Right ventricle myocardium inferior (tissue), 1 donor: Measurements from ENCODE around the gene SLC9A3. TPM values are rescaled to one million over a fixed set of nuclear protein-coding genes. Genes with fewer than 3 reads are reported as not detected.
"Not testable (repeated sequence)": the region's sequence is repeated elsewhere in the genome, so short reads cannot be mapped to it uniquely, and the experiment has no call there.

Source experiments
- ATAC-seq: fragments of 200-7000 bp; cut with Tn5 transposase; one replicate; pipeline ENCODE4 v1.9.1; 2020; ENCODE audit warnings: mild to moderate bottlenecking, moderate library complexity
- DNase-seq: peaks from one replicate; pipeline ENCODE4 v3.0.0; 2021; ENCODE audit errors: missing footprints
- intact Hi-C: fragments of 100-400 bp; cut with DNase I; formaldehyde crosslinking; loops from one replicate; pipeline ENCODE4 v1.11.0; 2022
- total RNA-seq: library from RNA; stranded (reverse); fragmentation: NEBNext Ultra II Directional; extraction: Animal tissue kit (Norgen Biotek cat#: 25700); gene quantifications from one replicate; pipeline ENCODE4 v1.2.1, GENCODE V29; 2021
- donor health status: DM: no; HTN: yes; CAD: no; lungs with severe emphysema.

Gene SLC9A3
- total RNA-seq, 1 donor from 2014 or later, result 1.1 TPM

- intact Hi-C loops, result no loop called here
- no peak for ATAC-seq
- no peak for DNase-seq
Observed at GRCh38 chr5:485113-485945, 38.9 kb downstream of the SLC9A3 start.

DNA sequence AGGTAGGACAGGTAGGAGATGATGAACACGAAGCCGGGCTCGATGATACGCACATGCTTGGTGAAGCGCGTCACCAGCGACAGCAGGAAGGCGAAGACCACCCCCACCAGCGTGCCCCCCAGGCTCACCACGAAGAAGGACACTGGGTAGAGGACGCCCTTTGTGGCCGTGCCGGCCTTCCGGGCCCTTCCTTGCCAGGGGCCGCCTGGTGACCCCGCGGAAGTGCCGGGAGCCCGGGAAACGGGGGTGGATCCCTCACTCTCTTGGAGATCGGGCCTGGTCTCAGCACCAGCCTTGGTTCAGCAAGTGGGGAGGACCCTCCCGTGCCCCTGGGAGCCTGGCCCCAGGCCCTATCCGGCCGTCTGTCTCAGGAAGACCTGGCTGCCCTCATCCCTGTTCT, 39.7 kb downstream of the SLC9A3 start:
- ATAC-seq, result no peak
- intact Hi-C loops, result no loop called here
- DNase-seq, result no peak

GRCh38 chr5:483434-484140, 40.7 kb downstream of the SLC9A3 start:
- no peak for ATAC-seq
- intact Hi-C loops, result no loop called here

GRCh38 chr5:483011-483410, 41.2 kb downstream of the SLC9A3 start:
- intact Hi-C loops, result no loop called here
- ATAC-seq (no peak), DNase-seq (no peak)

More at GRCh38 chr5:483434-484140, 40.7 kb downstream of the SLC9A3 start:
- DNase-seq, result no peak

GRCh38 chr5:482506-482905, 41.7 kb downstream of the SLC9A3 start:
- intact Hi-C loops, result no loop called here
- DNase-seq (no peak), ATAC-seq (no peak)

DNA sequence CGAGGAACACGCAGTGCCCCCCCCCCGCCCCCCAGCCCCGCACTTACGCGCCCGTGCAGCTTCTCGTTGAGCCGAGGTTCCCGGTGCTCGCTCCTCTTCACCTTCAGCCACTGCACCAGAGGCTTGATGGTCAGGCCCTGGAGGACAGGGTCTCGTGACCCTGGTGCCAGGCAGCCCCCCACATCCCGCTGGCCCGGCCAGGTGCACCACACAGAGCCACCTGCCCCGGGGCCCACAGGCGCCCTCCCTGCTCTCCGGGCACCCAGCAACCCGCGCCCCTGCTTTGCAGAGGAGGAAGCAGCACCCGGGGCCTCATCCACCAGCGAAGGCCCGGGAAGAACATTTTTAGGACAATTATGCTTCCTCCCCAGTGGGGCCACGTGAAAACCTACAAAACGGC, 42.2 kb downstream of the SLC9A3 start:
- intact Hi-C loops, result no loop called here
- DNase-seq, result no peak
- ATAC-seq, result no peak

DNA sequence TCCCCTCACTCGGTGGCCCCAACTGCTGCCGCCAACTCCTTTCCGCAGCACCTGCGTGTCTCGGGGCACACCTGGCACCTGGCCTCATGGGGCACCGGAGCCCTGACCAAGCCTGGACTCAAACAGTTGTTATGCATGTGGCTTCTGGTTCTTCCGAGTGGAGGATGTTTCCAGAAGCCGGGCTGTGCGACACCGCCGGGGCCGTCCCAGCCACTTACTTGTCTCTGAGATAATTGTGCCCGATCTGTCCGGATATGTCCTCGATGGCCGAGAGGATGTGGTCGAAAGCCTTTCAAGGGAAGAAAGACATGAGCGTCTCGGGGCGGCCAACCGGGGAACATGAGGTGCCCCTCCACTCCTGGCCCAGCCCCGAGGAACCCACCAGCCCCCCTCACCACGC, 42.9 kb downstream of the SLC9A3 start:
- intact Hi-C loops, result no loop called here
- DNase-seq (no peak), ATAC-seq (no peak)

- no peak for DNase-seq
- ATAC-seq, result no peak
- intact Hi-C loops, result no loop called here
Observed at GRCh38 chr5:479566-480319, 44.5 kb downstream of the SLC9A3 start.

DNA sequence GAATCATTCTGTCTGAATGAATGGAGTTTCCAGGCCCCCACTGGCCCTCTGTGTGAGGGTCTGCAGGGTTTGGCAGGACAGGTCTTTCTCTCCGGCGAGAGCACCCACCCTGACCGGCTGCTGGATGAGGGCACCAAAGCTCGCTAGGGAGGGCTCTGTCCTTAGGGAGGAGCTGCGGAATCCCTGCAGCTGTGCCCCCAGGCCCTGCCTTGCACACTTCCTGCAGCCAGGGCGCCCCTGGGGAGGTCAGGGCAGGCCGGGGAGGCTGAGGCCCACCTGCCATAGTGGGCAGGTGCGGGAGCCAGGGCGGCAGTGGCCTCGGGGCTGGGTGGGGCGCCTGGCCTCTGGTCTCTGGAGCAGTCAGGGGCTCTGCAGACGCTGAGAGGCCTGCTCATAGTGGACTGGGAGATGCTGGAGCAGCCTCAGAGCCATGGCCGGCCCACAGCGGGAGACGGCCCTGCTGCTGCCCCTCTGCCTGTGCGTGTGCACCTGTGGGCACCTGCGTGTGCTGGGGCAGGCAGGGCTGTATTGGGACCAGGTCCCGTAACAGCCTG, 45.2 kb downstream of the SLC9A3 start:
- no peak for DNase-seq
- intact Hi-C loops, result no loop called here
- no peak for ATAC-seq

DNA sequence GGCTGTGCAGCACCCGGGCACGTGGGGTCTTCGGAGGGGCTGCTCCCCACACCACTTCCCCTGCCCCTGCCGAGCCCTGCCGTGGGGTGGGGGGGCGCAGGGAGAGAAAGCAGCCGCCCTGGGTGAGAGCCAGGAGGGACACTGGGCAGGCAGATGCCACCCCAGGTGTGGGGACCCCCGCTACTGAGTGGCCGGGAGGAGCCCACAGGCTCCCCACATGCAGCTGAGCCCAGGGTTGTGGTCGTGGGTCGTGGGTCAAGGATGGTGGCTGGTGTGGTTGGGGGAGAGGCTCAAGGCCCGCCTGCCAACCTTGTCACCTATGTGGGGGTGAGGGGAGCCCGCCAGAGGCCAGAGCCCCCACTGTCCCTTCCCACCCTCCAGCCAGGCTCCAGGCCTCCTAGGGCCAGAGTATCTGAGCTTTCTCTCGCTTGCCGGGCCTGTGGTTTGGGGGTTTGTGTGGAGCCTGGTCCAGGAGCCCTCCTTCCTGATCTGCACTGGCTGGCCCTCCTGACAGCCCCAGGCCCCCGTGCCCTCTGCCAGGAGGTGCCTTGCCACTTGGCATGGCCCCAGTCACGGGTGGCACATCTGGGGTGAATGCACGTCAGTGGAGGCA, 45.8 kb downstream of the SLC9A3 start:
- ATAC-seq (no peak), DNase-seq (no peak)

GRCh38 chr5:477871-478270, 46.4 kb downstream of the SLC9A3 start:
- intact Hi-C loops, result no loop called here
- ATAC-seq, result no peak
- DNase-seq, result no peak

More for the DNA sequence above, 45.8 kb downstream of the SLC9A3 start:
- intact Hi-C loops, result no loop called here

GRCh38 chr5:477247-477646, 47.0 kb downstream of the SLC9A3 start:
- intact Hi-C loops, result no loop called here
- ATAC-seq, result no peak
- DNase-seq, result peak; percentile 44

GRCh38 chr5:476814-477175, 47.5 kb downstream of the SLC9A3 start:
- peak; percentile 61 for DNase-seq
- no peak for ATAC-seq
- intact Hi-C loops, result no loop called here

GRCh38 chr5:476102-476813, 48.0 kb downstream of the SLC9A3 start:
- intact Hi-C loops, result no loop called here
- peak; percentile 68 for DNase-seq
- ATAC-seq, result no peak

DNA sequence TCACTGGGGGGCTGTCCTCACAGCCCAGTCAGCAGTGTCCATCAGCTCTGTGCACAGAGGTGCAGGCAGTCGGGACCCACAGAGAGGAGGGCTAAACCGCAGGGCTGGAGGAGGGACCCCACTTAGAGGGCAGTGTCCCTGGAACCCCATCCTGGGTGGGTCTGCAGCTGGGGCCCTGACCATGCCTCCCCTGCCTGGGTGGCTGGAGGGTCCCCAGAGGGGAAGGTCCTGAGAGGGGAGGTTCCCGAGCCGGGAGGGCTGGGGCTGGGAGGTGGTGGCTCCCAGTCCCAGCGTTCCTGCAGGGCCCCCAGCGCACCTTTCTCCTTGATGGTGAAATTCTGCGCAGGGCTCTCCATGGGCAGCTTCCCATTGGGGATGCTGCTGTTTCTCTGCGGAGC, 48.5 kb downstream of the SLC9A3 start:
- DNase-seq (no peak), ATAC-seq (no peak)
- intact Hi-C loops, result no loop called here

DNA sequence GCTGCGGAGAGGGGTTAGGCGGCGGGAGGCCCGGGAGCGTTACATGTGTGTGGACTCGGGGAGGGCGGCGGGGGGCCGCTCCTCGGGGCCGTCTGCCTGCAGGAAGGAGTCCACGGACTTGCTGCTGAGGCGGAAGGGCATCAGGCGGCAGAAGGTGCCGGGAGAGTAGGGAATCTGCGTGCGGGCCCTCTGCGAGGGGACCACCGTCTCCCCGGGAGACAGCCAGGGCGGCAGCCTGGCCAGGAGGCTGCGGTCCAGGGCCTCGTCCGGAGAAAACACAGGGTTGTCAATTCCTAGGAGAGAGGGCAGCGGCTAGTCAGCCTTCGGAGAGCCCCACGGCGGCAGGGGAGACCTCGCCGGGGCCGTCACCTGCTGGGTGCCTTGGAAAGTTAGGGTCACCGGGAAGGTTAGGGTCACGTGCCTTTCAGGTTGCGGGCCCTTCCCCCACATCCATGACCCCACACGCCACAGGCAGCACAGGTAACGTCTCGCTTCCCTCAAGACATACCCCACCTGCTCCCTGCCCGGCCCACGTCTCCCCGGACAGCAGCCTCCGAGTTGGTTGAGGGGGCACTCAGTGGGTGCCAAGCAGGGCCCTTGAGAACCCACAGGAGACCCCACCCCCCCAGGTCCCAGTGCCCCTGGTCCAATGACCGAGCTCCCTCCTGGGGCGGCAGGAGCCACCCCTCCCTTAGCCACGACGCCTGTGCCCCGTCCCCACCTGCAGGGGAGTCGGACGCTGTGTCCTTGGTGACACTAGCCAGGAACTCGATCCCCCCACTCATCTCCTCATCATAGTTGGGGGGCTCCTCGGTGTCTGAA, 49.2 kb downstream of the SLC9A3 start:
- DNase-seq, result peak; percentile 63
- ATAC-seq, result no peak
- intact Hi-C loops, result loop anchor here (5.0 kb wide), 2 partner anchors 258 to 417 kb away; partner anchors contain the start of genes BRD9, CCDC127, SDHA and TRIP13

DNA sequence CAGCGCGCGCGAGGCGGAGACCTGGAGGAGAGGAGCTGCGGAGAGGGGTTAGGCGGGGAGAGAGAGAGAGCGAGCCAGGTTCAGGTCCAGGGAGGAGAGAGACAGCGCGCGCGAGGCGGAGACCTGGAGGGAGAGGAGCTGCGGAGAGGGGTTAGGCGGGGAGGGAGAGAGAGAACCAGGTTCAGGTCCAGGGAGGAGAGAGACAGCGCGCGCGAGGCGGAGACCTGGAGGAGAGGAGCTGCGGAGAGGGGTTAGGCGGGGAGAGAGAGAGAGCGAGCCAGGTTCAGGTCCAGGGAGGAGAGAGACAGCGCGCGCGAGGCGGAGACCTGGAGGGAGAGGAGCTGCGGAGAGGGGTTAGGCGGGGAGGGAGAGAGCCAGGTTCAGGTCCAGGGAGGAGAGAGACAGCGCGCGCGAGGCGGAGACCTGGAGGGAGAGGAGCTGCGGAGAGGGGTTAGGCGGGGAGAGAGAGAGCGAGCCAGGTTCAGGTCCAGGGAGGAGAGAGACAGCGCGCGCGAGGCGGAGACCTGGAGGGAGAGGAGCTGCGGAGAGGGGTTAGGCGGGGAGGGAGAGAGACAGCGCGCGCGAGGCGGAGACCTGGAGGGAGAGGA, 49.9 kb downstream of the SLC9A3 start:
- not testable (repeated sequence) for DNase-seq
- intact Hi-C loops, result loop anchor here (5.0 kb wide), 2 partner anchors 257 to 418 kb away; partner anchors contain the start of genes BRD9, CCDC127, SDHA and TRIP13

More for the DNA sequence above, 49.9 kb downstream of the SLC9A3 start:
- not testable (repeated sequence) for ATAC-seq
